ENCODE data around the gene MEGF9. TPM values are rescaled to one million over a fixed set of nuclear protein-coding genes. Genes with fewer than 3 reads are reported as not detected.

Gene MEGF9
- total RNA-seq, 1 experiment from 2014 or later = 8.3 TPM

DNA sequence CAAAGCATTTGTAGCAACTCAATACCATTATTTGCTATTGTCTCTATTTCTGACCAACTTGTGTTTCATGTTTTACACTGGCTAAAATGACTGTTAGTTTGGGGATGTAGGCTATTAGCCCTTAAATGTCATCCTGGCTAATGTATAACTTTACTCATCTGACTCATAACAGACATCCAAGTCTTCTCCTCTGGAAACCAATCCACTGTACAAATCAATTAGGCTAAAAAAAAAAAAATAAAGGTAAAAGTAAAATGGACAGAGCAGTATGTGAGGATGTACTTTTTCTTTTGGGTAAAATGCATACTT is 20.6 kb downstream of the MEGF9 start:
- ATAC-seq = no peak
- no peak overlapping the region for H3K27ac ChIP-seq (ENCODE audit: low read depth, low read length)
- intact Hi-C loops (cut with micrococcal nuclease) = no loop called here
- ChIA-PET POLR2A (no interaction called here), RAD21 (ENCODE audit: low non-redundant PET in 1 of 2, low total read pairs in 2 of 2, uncharacterized antibody in 2 of 2, unreplicated experiment in 2 of 2) (no interaction called here), CTCF (no interaction called here)
- no peak for DNase-seq (ENCODE audit: low read depth, low spot score)
- no peak overlapping the region for H3K9ac ChIP-seq (ENCODE audit: low read length)
- H3K9me3 ChIP-seq (ENCODE audit: control insufficient read depth in 1 of 2, insufficient read depth in 1 of 2, low read depth in 1 of 2, low read length in 2 of 2) = no peaks in the 10 kb centered on the region
- H3K27me3 ChIP-seq (ENCODE audit: insufficient read depth, low read length) = no peaks in the 10 kb centered on the region
- no peak overlapping the region for H3K4me3 ChIP-seq (replicated peaks in 1 of 2; ENCODE audit: low read depth in 1 of 2, low read length in 2 of 2)
- no peaks in the 10 kb centered on the region for H3K36me3 ChIP-seq (ENCODE audit: control insufficient read depth in 1 of 2, insufficient read depth in 2 of 2, low read length in 2 of 2)
- H3K4me2 ChIP-seq (ENCODE audit: low read length) = peak overlapping the region; percentile 24; the same call in 1 of the 2 replicates
- H3K79me2 ChIP-seq (ENCODE audit: insufficient read depth, low read length) = no peaks in the 10 kb centered on the region
- no peak overlapping the region for H2AFZ ChIP-seq (ENCODE audit: low read depth, low read length, poor library complexity, severe bottlenecking)
- no peaks in the 10 kb centered on the region for H4K20me1 ChIP-seq (ENCODE audit: insufficient read depth)
- no peaks in the 10 kb centered on the region for H3K9me2 ChIP-seq (ENCODE audit: insufficient read depth)
- TF ChIP-seq FOSL1 (IDR thresholded peaks at IDR 0.05; ENCODE audit: low read depth) (no peak), EZH2phosphoT487 (IDR thresholded peaks at IDR 0.05; ENCODE audit: borderline replicate concordance) (no peak), POLR2A (IDR thresholded peaks at IDR 0.05; ENCODE audit: borderline replicate concordance, extremely low read depth, insufficient read depth, insufficient read length) (no peak), RAD21 (IDR thresholded peaks at IDR 0.05; ENCODE audit: low read depth) (no peak), ELF1 (IDR thresholded peaks at IDR 0.05; ENCODE audit: borderline replicate concordance, low read depth) (no peak), ZNF274 (IDR thresholded peaks at IDR 0.05; ENCODE audit: low read depth, low read length) (no peak), SP1 (IDR thresholded peaks at IDR 0.05; ENCODE audit: low read depth) (no peak), SRF (IDR thresholded peaks at IDR 0.05; ENCODE audit: low read depth) (no peak)
- TF ChIP-seq, protein P1, sequence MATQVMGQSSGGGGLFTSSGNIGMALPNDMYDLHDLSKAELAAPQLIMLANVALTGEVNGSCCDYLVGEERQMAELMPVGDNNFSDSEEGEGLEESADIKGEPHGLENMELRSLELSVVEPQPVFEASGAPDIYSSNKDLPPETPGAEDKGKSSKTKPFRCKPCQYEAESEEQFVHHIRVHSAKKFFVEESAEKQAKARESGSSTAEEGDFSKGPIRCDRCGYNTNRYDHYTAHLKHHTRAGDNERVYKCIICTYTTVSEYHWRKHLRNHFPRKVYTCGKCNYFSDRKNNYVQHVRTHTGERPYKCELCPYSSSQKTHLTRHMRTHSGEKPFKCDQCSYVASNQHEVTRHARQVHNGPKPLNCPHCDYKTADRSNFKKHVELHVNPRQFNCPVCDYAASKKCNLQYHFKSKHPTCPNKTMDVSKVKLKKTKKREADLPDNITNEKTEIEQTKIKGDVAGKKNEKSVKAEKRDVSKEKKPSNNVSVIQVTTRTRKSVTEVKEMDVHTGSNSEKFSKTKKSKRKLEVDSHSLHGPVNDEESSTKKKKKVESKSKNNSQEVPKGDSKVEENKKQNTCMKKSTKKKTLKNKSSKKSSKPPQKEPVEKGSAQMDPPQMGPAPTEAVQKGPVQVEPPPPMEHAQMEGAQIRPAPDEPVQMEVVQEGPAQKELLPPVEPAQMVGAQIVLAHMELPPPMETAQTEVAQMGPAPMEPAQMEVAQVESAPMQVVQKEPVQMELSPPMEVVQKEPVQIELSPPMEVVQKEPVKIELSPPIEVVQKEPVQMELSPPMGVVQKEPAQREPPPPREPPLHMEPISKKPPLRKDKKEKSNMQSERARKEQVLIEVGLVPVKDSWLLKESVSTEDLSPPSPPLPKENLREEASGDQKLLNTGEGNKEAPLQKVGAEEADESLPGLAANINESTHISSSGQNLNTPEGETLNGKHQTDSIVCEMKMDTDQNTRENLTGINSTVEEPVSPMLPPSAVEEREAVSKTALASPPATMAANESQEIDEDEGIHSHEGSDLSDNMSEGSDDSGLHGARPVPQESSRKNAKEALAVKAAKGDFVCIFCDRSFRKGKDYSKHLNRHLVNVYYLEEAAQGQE (IDR thresholded peaks at IDR 0.05; ENCODE audit: low read depth) = no peak
- no TSS peak for BruUV-seq (replicated peaks)
- peaks cover 0 to 7% of the 10 kb centered on the region in 2 experiments; a peak in 2 of 4 replicates for H3K4me1 ChIP-seq (ENCODE audit: control insufficient read depth in 1 of 2, insufficient read depth in 2 of 2, low read length in 2 of 2)
